OCI-LY7 (cell line): Measurements from ENCODE around the gene VTI1A.

Experiments
- CTCF ChIP-seq: fragments of 200-600 bp; sonication (generic); conservative IDR thresholded peaks from 2 replicates; pipeline ENCODE4 v1.5.1; 2014; ENCODE audit warnings: mild to moderate bottlenecking, antibody characterized with exemption, low read length, moderate library complexity, mixed read lengths
- EZH2phosphoT487 ChIP-seq: fragments of 200-600 bp; sonication (generic); IDR thresholded peaks from 2 replicates; pipeline ENCODE4 v1.6.1; 2018; ENCODE audit warnings: low read depth, borderline replicate concordance, mild to moderate bottlenecking, mixed run types, antibody characterized with exemption, low read length, moderate library complexity, mixed read lengths

- TF ChIP-seq CTCF: no peak
- no peak for TF ChIP-seq EZH2phosphoT487
Observed at GRCh38 chr10:112672706-112673105, 225.7 kb downstream of the VTI1A start.
